Right atrium auricular region (tissue), 2 donors: ENCODE data around the gene IMP4. TPM values are rescaled to one million over a fixed set of nuclear protein-coding genes. Genes with fewer than 3 reads are reported as not detected.
A peak's percentile ranks its signal among the peaks of the same experiment; 100 is the strongest.
"Not testable (repeated sequence)": the region's sequence is repeated elsewhere in the genome, so short reads cannot be mapped to it uniquely, and the experiment has no call there.

ENCODE experiments used
- DNase-seq: peaks from one replicate; pipeline ENCODE4 v3.0.0-alpha.2; 2019; ENCODE audit warnings: low spot score
- H3K27ac ChIP-seq, 2 donors: fragments of 200-600 bp; sonication (generic); 1 replicate in 1 of 2; 2 replicates in 1 of 2; pipeline ENCODE4 v1.5.1; 2016 to 2019
- H3K27me3 ChIP-seq, 2 donors: fragments of 200-600 bp; sonication (generic); one replicate each; pipeline versions ENCODE4 v1.5.1 to v1.6.0; 2017 to 2019
- H3K36me3 ChIP-seq: fragments of 200-600 bp; sonication (generic); one replicate; pipeline ENCODE4 v1.5.1; 2016
- H3K4me1 ChIP-seq, 2 donors: fragments of 200-600 bp; sonication (generic); one replicate each; pipeline versions ENCODE4 v1.5.1 to v1.6.0; 2017 to 2019
- H3K4me3 ChIP-seq, 2 donors: fragments of 200-600 bp; sonication (generic); 1 replicate in 1 of 2; 2 replicates in 1 of 2; pipeline ENCODE4 v1.5.1; 2017 to 2019; ENCODE audit warnings: mild to moderate bottlenecking in 1 of 2, moderate library complexity in 1 of 2
- H3K9me3 ChIP-seq, 2 donors: fragments of 200-600 bp; sonication (generic); one replicate each; pipeline ENCODE4 v1.5.1; 2019
- CTCF ChIP-seq, 2 donors: fragments of 200-600 bp; sonication (generic); IDR thresholded peaks; one replicate each; pipeline ENCODE4 v1.5.1; 2019; ENCODE audit warnings: antibody characterized with exemption in 2 of 2
- total RNA-seq, 2 donors: library from RNA; depleted of rRNA; stranded (reverse); fragments of >200 nt; gene quantifications; one replicate each; pipeline ENCODE4 v1.1.0, GENCODE V29; 2016

Gene IMP4
- total RNA-seq, 2 donors from 2014 or later = 66.6 to 86.9 TPM

- no peaks in the 10 kb centered on the region for H3K27me3 ChIP-seq
- H3K36me3 ChIP-seq = no peaks in the 10 kb centered on the region
- H3K4me3 ChIP-seq = no peak overlapping the region
- no peaks in the 10 kb centered on the region for H3K4me1 ChIP-seq
- no peak overlapping the region for H3K27ac ChIP-seq
- DNase-seq = no peak
- no peaks in the 10 kb centered on the region for H3K9me3 ChIP-seq
- no peak for TF ChIP-seq CTCF (IDR thresholded peaks at IDR 0.05)
Observed at GRCh38 chr2:130318906-130319305, 23.8 kb upstream of the IMP4 start.

GRCh38 chr2:130319536-130319935, 23.2 kb upstream of the IMP4 start:
- TF ChIP-seq CTCF (IDR thresholded peaks at IDR 0.05) = no peak
- Histone ChIP-seq H3K4me3 (no peak overlapping the region), H3K27me3 (no peaks in the 10 kb centered on the region), H3K9me3 (no peaks in the 10 kb centered on the region), H3K4me1 (no peaks in the 10 kb centered on the region), H3K36me3 (no peaks in the 10 kb centered on the region), H3K27ac (no peak overlapping the region)
- DNase-seq = no peak

GRCh38 chr2:130327703-130328527, 14.8 kb upstream of the IMP4 start:
- no peak overlapping the region for H3K27ac ChIP-seq

GRCh38 chr2:130328710-130329109, 14.0 kb upstream of the IMP4 start:
- H3K4me1 ChIP-seq = peaks cover 0 to 5% of the 10 kb centered on the region in 2 donors
- no peaks in the 10 kb centered on the region for H3K27me3 ChIP-seq
- H3K4me3 ChIP-seq = no peak overlapping the region
- no peaks in the 10 kb centered on the region for H3K36me3 ChIP-seq
- no peak overlapping the region for H3K27ac ChIP-seq
- TF ChIP-seq CTCF (IDR thresholded peaks at IDR 0.05) = no peak
- DNase-seq = no peak
- H3K9me3 ChIP-seq = no peaks in the 10 kb centered on the region

More at GRCh38 chr2:130327703-130328527, 14.8 kb upstream of the IMP4 start:
- no peak overlapping the region for H3K4me3 ChIP-seq
- H3K36me3 ChIP-seq = no peaks in the 10 kb centered on the region
- no peak for DNase-seq
- peaks cover 0 to 5% of the 10 kb centered on the region in 2 donors for H3K4me1 ChIP-seq
- TF ChIP-seq CTCF (IDR thresholded peaks at IDR 0.05) = no peak
- no peaks in the 10 kb centered on the region for H3K9me3 ChIP-seq
- no peaks in the 10 kb centered on the region for H3K27me3 ChIP-seq

GRCh38 chr2:130332271-130333073, 10.2 kb upstream of the IMP4 start:
- Histone ChIP-seq H3K27me3 (no peaks in the 10 kb centered on the region), H3K36me3 (no peaks in the 10 kb centered on the region), H3K27ac (no peak overlapping the region), H3K4me3 (no peak overlapping the region), H3K4me1 (peaks cover 0 to 5% of the 10 kb centered on the region in 2 donors), H3K9me3 (no peaks in the 10 kb centered on the region)
- peak; percentile 71 to 94 for TF ChIP-seq CTCF (IDR thresholded peaks at IDR 0.05)
- peak; percentile 82 for DNase-seq

GRCh38 chr2:130333253-130333652, 9.4 kb upstream of the IMP4 start:
- not testable (repeated sequence) for H3K36me3 ChIP-seq, H3K4me3 ChIP-seq, H3K9me3 ChIP-seq, H3K4me1 ChIP-seq, H3K27me3 ChIP-seq, H3K27ac ChIP-seq, DNase-seq
